ENCODE results near the gene KLK11.
A peak's percentile ranks its signal among the peaks of the same experiment; 100 is the strongest.

The KLK11 gene

GRCh38 chr19:51026554-51026831 is at the start of gene KLK11:
Gene KLK11, minus strand, starts transcription at chr19:51026616. Its CDS starts 985 bp downstream, at chr19:51025631.
- no peak for DNase-seq (ENCODE audit: low spot score)

- DNase-seq (ENCODE audit: low spot score) = no peak
Measured at GRCh38 chr19:51075998-51076397, 49.6 kb upstream of the KLK11 start.

GRCh38 chr19:51071095-51071405 is 44.6 kb upstream of the KLK11 start:
- no peak for DNase-seq (ENCODE audit: low spot score)

- no peak for DNase-seq (ENCODE audit: low spot score)
Measured at GRCh38 chr19:51070334-51071094, 44.1 kb upstream of the KLK11 start.

- DNase-seq (ENCODE audit: low spot score) = no peak
Measured at GRCh38 chr19:51066393-51067186, 40.2 kb upstream of the KLK11 start.

GRCh38 chr19:51065221-51065960 is 39.0 kb upstream of the KLK11 start:
- DNase-seq (ENCODE audit: low spot score) = no peak

GRCh38 chr19:51064534-51065220 is 38.3 kb upstream of the KLK11 start, which contains the start of gene KLK13:
Gene KLK13, minus strand, starts transcription at chr19:51065092. Its CDS starts 25 bp downstream, at chr19:51065067.
- peak; percentile 93 for DNase-seq (ENCODE audit: low spot score)

GRCh38 chr19:51063664-51064063 is 37.2 kb upstream of the KLK11 start:
- no peak for DNase-seq (ENCODE audit: low spot score)

- no peak for DNase-seq (ENCODE audit: low spot score)
Measured at GRCh38 chr19:51060973-51061372, 34.6 kb upstream of the KLK11 start.

GRCh38 chr19:51060336-51060735 is 33.9 kb upstream of the KLK11 start:
- no peak for DNase-seq (ENCODE audit: low spot score)

GRCh38 chr19:51059715-51060114 is 33.3 kb upstream of the KLK11 start:
- DNase-seq (ENCODE audit: low spot score) = no peak

GRCh38 chr19:51055866-51056265 is 29.4 kb upstream of the KLK11 start:
- DNase-seq (ENCODE audit: low spot score) = no peak

GRCh38 chr19:51047031-51047335 is 20.6 kb upstream of the KLK11 start:
- no peak for DNase-seq (ENCODE audit: low spot score)

- DNase-seq (ENCODE audit: low spot score) = no peak
Measured at GRCh38 chr19:51044327-51044726, 17.9 kb upstream of the KLK11 start.

- no peak for DNase-seq (ENCODE audit: low spot score)
Measured at GRCh38 chr19:51043497-51043896, 17.1 kb upstream of the KLK11 start.

- DNase-seq (ENCODE audit: low spot score) = no peak
Measured at GRCh38 chr19:51040151-51040550, 13.7 kb upstream of the KLK11 start.

GRCh38 chr19:51036519-51036918 is 10.1 kb upstream of the KLK11 start:
- DNase-seq (ENCODE audit: low spot score) = no peak

GRCh38 chr19:51034704-51035103 is 8.3 kb upstream of the KLK11 start, which contains the start of gene KLK12:
Gene KLK12, minus strand, starts transcription at chr19:51035002. Its CDS starts 381 bp downstream, at chr19:51034621.
- DNase-seq (ENCODE audit: low spot score) = no peak

- DNase-seq (ENCODE audit: low spot score) = no peak
Measured at GRCh38 chr19:51031880-51032225, 5.4 kb upstream of the KLK11 start.

GRCh38 chr19:51031220-51031879 is 4.9 kb upstream of the KLK11 start:
- DNase-seq (ENCODE audit: low spot score) = no peak

- no peak for DNase-seq (ENCODE audit: low spot score)
Measured at GRCh38 chr19:51030631-51031030, 4.2 kb upstream of the KLK11 start.

- DNase-seq (ENCODE audit: low spot score) = no peak
Measured at GRCh38 chr19:51029718-51030117, 3.3 kb upstream of the KLK11 start.

Measured in iPS-NIHi11 (cell line).